Stimulated activated CD8-positive, alpha-beta memory T cell treated with anti-CD3 and anti-CD28 coated beads, Interleukin-4, amount 100 ng/mL, for 48 hours (primary cell): ENCODE data around the gene MICAL2.
A peak's percentile ranks its signal among the peaks of the same experiment; 100 is the strongest.

ENCODE experiments used
- DNase-seq: peaks from one replicate; pipeline ENCODE4 v3.0.0-alpha.2; 2020

MICAL2 gene

GRCh38 chr11:12192794-12193514 is 82.6 kb downstream of the MICAL2 start:
- DNase-seq: no peak

GRCh38 chr11:12193515-12194336 is 83.3 kb downstream of the MICAL2 start:
- DNase-seq: no peak

DNA sequence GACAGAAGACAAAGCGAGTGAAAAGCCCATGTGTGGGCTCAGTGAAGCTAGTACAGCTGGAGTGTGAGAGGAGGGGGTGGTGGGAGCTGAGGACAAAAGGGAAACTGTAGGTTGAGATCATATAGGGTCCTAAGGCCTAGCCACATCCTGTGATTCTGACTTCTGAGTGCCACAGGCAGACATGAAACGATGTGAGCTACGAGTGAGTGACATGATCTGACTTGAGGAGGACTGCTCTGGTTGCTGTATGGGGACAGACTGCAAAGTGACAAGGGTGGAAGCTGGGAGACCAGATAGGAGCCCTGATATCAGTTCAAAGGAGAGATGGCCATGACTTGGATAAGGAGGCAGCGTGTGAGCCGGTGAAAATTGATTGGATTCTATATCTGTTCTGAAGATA is 85.4 kb downstream of the MICAL2 start:
- peak; percentile 67 for DNase-seq

- DNase-seq: no peak
Measured at GRCh38 chr11:12196308-12196707, 85.9 kb downstream of the MICAL2 start.

GRCh38 chr11:12196872-12197271 is 86.5 kb downstream of the MICAL2 start:
- no peak for DNase-seq

- DNase-seq: no peak
Measured at GRCh38 chr11:12198251-12199222, 88.1 kb downstream of the MICAL2 start.

DNA sequence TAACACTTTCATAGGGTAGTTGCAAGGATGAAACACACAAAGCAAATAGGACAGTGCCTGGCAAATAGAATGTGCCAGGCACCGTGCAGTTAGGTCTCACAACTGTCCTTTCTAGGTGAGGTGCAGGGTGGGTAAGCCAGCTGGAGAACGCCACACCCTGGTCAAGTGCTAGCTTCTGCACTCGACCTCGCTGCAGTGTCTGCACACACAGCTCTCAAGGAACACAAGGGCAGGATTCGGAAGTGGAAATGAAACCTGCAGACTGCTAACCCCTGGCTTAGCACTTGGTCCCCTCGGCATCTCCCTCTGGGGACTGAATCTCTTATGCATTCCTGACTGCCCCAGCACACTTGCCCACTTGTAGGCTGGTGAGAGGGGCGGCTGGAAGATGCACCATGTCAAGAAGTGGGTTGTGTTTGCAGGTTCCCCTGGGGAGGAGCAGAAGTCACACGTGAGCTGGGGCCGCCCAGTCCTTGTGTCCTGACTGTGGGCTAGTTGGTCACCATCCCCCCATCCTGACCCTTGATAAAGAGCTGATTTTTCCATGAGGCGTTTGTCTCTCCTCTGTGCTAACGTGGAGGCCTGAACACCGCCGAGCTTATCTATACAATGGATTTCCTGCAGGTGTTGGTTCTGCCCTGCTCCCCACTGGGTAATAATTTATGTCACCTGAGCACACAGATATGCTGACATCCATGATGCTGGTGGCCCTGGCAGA is 89.0 kb downstream of the MICAL2 start:
- DNase-seq: no peak

- DNase-seq: peak; percentile 76
Measured at GRCh38 chr11:12200279-12200990, 90.0 kb downstream of the MICAL2 start.

GRCh38 chr11:12200991-12201985 is 90.9 kb downstream of the MICAL2 start:
- no peak for DNase-seq

GRCh38 chr11:12202661-12203310 is 92.4 kb downstream of the MICAL2 start:
- no peak for DNase-seq

DNA sequence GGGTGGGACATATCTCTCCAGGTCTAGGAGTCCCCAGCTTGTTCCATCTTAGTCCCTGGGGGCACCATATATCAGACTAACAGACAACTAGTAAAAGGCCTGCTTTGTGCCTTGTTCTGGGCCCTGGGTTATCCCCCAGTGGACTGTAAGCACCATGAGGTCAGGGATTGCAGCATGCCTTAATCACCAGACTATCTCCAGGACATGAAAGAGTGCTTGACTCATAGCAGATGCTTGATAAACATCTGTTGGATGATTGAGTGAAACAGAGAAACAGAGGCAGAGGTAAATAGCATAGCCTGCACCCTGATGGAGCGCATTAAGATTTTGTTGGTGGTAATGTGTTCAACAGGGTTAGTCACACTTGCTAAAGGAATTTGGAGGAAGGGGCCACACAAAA is 94.1 kb downstream of the MICAL2 start:
- DNase-seq: no peak

DNA sequence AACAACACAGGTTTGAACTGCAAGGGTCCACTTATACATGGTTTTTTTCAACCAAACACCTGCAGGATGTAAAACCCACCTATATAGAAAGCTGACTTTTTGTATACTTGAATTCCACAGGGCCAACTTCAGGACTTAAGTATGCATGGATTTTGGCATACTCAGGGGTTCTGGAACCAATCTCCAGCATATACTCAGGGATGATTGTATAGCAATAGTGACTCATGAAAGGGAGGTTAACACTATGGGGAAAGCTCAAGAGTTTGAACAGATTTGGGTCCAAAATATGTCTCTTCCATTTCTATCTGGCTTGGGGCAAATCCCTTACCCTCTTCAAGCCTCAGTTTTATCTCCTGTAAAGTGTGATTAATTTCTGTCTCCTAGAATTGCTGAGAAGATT is 94.9 kb downstream of the MICAL2 start:
- DNase-seq: no peak

- no peak for DNase-seq
Measured at GRCh38 chr11:12206529-12206928, 96.1 kb downstream of the MICAL2 start.

GRCh38 chr11:12207384-12208150 is 97.2 kb downstream of the MICAL2 start:
- DNase-seq: peak; percentile 75

- DNase-seq: no peak
Measured at GRCh38 chr11:12209096-12209495, 98.7 kb downstream of the MICAL2 start.

DNA sequence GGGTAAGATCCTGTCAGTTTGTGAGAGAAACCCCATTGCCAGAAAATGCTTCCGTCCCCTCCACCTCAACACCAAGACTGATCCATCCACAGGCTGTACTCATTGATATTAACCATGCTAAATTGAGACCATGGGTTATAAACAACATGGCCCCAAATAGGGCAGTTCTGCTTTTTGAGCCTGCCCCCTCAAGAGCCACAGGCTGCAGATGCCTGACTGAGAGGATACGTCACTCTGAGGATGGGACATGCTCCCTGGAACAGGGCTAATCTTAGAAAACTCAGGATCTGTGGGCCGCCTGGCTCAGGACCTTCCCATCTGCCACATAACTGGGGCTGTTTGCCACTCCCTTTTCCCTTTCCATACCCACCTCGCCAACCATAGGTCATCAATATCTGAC is 99.8 kb downstream of the MICAL2 start:
- DNase-seq: no peak

DNA sequence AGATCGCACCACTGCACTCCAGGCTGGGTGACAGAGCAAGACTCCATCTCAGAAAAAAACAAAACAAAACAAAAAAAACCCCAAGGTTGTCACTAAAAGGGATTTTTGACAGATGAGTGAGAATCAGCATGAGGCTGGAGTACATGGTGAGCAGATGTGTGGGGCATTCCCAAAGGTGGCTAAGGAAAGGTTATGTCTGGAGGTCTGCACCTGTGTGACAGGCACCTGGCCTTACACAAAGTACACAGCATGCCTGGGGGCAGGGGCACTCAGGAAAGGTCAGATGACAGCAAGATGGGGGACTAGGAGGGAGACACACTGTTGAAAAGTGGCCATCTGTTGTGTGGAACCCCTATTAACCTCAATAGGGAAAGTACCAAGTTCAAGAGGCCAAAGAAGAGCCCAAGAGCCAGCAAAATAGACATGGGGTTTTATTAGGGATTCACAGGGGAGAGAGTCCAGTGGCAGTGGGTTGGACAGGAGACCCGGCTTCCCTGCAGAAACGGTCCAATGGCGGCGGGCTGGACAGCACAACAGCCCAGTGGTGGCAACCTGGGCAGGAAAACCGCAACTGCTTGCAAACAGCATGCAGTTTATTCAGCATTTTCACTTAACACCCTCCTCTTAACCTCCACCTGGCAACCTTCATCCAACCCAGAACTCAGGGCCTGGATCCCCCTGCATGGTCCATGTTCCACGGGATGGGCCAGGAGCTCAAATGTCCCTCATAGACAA is 101.1 kb downstream of the MICAL2 start:
- DNase-seq: no peak

DNA sequence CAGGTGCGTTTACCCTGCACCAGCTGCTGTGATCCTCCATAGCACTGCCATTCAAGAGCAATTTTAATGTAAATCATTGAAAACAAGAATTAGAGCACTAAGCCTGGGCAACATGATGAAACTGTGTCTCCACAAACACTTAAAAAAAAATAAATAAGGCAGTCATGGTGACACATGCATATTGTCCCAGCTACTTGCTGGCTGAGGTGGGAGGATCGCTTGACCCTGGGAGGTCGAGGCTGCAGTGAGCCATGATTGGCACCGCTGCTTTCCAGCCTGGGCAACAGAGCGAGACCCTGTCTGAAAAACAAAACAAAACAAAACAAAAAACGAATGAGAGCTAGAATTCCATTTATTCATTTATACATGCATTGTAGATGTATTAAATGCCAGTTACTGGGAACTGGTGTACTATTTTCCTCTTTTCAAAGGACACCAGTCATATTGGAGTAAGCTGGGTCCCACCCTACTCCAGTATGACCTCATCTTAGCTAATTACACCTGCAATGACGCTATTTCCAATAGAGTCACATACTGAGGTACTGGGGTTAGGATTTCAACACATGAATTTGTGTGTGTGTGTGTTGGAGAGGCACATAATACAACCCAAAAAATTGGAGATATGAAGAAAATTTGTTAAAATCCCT is 101.9 kb downstream of the MICAL2 start:
- DNase-seq: no peak
